Putamen (tissue), 1 donor: ENCODE data around the gene EEF2.
"Not testable (repeated sequence)": the region's sequence is repeated elsewhere in the genome, so short reads cannot be mapped to it uniquely, and the experiment has no call there.

Experiments used
- DNase-seq: peaks from one replicate; pipeline ENCODE4 v3.0.0-alpha.2; 2016; ENCODE audit warnings: low spot score

Gene EEF2

DNA sequence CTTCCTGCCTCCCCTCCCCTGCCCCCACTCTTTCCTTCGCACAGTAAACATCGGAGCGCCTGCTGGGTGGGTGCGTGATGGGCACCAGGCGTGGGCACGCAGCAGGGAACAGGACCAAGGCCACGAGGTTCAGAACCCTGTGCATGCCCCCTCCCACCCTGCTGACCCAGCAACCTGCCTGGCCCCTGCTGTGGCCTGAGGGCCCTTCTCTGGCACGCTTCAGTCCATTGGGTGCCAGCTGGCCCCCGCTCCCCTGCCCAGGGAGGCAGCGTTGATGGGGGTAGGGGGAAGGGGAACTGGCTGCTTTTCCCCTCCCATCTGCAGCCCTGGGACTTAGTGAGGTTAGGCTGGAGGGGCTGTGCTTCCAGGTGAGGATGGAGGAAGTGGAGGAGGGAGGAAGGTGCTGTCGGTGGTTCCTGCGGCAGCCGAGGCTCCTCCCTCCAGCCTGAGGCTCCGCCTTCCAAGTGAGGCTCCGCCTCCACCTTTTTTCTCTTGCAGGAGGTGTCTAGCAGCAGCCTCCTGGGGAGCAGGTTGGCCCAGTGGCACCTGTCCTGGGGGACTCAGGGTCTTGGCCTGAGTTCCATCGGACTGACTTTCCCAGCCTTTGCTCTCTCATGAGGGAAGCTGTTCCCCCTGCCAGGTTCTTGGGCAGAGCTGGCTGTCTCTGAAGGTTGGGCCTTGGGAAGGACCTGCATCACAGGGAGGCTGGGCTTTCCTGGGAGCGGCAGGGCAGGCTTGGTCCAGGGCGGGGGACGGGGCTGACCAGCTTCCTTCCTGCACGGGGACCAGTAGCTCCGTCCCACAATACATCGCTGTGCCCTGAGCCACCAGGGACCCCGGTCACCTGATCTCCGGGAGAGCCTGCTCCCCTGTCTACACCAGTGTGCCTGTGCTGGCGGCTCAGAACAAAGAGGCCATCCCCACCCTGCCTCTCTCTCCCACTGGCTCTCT lies 29.6 kb upstream of the EEF2 start:
- no peak for DNase-seq

GRCh38 chr19:4013886-4014540 lies 28.8 kb upstream of the EEF2 start:
- DNase-seq, result no peak

DNA sequence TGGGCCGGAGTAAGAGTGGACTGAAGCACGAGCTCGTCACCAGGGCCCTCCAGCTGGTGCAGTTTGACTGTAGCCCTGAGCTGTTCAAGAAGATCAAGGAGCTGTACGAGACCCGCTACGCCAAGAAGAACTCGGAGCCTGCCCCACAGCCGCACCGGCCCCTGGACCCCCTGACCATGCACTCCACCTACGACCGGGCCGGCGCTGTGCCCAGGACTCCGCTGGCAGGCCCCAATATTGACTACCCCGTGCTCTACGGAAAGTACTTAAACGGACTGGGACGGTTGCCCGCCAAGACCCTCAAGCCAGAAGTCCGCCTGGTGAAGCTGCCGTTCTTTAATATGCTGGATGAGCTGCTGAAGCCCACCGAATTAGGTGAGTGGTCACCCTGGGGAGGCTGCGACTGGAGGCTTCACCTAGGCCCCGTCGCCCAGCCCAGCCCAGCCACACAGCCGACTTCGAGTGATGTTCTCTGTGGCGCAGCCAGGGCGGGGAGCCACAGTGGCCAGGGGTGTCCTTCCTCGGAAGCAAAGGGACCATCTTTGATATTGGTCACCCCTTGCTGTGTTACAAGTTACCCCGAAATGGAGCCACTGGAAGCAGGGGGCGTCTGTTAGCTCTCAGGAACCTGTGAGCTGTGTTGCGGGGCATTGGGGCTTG lies 27.8 kb upstream of the EEF2 start:
- no peak for DNase-seq

DNA sequence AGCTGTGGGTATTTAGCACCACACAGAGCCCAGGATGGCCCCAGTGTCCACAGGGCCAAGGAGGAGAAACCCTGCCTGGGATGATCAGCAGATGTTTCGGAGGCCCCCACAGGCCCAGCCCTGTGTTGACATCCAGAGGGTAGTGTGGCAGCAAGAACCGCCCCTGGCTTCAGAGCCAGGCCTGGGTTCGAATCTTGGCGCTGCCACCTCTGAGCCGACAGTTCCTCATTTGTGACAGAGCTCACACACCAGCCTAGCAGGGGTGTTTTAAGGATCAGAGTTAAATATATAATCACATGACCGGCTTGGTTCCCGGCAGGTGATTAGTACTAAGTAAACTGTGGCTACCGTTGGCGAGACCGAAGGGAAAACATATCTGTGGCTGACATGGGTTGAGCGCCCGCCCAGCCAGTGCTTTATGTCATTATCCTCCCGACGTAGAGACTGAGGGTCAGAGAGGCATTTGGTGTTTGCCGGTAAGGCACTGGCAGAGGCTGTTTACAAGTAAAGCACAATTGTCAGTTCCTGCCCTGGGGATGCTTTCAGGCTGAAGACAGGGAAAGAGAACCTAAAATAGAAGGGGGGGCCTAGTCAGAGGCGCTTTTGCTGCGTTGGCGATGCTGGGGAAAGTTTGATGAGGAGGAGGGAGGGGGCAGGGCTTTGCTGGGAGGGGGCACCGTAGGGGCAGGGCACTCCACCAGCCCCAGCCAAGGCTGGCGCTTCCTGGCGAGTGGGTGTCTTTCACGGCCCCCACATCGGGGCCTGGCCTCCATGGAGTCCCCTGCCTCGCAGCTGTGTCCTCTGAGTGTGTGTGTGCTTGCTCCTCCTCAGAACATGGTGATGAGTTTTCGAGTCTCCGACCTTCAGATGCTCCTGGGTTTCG lies 27.1 kb upstream of the EEF2 start:
- DNase-seq, result no peak

DNA sequence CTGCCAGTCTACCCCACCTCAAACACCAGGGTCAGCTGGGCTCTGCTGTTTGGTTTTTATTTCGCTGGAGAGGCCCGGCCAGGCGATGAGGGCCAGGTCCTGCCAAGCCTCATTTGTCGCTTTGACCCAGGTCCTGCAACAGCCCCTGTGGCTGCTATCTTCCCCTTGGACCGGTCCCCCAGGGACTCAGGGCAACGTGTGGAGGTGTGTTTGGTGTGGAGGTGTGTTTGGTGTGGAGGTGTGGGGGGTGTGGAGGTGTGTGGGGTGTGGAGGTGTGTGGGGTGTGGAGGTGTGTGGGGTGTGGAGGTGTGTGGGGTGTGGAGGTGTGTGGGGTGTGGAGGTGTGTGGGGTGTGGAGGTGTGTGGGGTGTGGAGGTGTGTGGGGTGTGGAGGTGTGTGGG lies 26.2 kb upstream of the EEF2 start:
- not testable (repeated sequence) for DNase-seq

GRCh38 chr19:4010808-4011110 lies 25.5 kb upstream of the EEF2 start:
- DNase-seq, result no peak

DNA sequence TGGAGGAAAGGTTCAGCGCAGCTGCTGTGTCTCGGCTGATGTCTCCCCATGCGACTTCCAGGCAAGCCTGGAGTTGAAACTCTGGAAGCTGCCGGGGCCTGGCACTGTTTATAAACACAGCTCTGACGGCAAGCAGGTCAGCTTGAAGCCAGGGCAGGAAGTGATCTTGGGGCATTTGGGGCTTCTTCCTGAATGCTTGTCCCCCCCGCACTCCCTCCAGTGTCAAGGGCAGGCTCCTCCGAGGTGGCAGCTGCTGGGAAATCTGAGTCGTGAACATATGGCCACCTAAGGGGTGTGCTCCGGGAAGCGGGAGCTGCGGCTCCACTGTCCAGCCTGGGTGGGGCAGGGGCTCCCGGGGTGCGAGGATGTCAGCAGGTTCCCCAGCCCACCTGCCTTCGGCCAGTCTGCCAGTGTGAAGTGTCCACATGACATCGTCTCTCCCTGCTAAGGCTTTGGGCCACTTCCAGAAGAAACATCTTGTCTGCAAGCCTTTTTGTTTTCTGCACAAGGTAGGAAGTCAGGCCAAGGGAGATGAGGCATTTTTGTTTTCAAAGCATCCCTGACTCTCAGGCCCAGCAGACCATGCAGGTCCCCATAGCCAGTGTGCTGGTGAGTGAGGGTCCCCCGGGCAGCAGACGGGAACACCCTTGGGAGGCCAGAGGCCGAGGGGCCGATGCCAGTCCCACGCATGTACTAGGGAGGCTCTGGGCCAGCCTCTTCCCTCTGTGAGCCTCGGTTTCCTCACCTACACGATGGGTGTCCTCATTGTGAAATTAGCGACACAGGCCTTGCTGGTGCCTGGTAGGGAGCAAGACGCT lies 24.9 kb upstream of the EEF2 start:
- no peak for DNase-seq

- no peak for DNase-seq
These were observed 22.7 kb upstream of the EEF2 start for GRCh38 chr19:4007836-4008539.

- peak; percentile 96 for DNase-seq
These were observed 22.0 kb upstream of the EEF2 start, which contains the start of gene PIAS4 for GRCh38 chr19:4007021-4007835. Gene PIAS4 (plus strand): TSS chr19:4007736. CDS start chr19:4007761, 25 bp downstream.

- not testable (repeated sequence) for DNase-seq
These were observed 20.2 kb upstream of the EEF2 start for GRCh38 chr19:4005436-4005835.

DNA sequence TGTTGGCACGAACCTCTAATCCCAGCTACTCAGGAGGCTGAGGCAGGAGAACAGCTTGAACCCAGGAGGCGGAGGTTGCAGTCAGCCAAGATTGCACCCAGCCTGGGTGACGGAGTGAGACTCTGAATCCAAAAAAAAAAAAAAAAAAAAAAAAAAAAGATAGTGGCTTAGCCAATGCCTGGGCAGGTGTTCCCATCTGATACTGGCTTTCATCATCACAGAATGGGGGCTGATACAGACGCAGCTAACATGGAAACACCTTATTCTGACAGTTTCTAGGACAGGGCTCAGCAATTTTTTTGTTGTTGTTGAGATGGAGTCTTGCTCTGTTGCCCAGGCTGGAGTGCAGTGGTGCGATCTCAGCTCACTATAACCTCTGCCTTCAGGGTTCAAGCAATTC lies 15.5 kb upstream of the EEF2 start:
- not testable (repeated sequence) for DNase-seq

DNA sequence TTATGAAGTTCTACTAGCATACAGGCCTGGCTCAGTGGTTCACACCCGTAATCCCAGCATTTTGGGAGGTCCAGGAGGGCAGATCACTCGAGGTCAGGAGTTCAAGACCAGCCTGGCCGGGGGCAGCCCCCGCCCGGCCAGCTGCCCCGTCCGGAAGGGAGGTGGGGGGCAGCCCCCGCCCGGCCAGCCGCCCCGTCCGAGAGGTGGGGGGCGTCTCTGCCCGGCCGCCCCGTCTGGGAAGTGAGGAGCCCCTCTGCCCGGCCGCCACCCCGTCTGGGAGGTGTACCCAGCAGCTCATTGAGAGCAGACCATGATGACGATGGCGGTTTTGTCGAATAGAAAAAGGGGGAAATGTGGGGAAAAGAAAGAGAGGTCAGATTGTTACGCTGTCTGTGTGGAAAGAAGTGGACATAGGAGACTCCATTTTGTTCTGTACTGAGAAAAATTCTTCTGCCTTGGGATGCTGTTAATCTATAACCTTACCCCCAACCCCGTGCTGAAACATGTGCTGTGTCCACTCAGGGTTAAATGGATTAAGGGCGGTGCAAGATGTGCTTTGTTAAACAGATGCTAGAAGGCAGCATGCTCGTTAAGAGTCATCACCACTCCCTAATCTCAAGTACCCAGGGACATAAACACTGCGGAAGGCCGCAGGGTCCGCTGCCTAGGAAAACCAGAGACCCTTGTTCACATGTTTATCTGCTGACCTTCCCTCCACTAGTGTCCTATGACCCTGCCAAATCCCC lies 13.6 kb upstream of the EEF2 start:
- DNase-seq, result not testable (repeated sequence)

- no peak for DNase-seq
These were observed 10.3 kb upstream of the EEF2 start for GRCh38 chr19:3995607-3996006.

- no peak for DNase-seq
These were observed 5.5 kb upstream of the EEF2 start for GRCh38 chr19:3990815-3991117.

DNA sequence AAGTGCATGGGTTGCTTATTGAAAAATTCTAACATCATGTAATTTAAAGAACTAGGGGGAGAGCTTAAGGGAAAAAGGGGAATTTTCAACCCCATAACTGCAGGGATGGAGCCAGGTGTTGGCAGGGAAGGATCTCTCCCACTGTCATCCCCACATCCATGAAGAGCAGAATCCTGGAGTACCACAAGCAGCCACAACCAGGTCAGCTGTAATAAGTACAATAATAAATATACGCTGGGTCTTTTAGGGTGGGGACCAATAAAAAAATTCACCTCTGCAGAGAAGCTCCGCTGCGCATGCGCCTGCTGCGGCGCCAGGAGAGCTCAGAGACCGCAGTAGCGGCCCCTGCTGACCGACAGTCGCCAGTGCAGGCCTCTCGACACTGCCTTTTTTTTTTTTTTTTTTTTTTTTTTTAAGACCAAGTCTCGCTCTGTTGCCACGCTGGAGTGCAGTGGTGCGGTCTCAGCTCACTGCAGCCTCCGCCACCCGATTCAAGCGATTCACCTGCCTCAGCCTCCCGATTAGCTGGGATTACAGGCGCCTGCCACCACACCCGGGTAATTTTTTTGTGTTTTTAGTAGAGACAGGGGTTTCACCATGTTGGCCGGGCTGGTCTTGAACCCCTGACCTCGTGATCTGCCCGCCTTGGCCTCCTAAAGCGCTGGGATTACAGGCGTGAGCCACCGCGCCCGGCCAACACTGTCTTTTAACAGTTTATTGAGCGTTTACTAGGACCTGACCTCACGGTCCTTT lies 2.5 kb upstream of the EEF2 start:
- peak; percentile 85 for DNase-seq

GRCh38 chr19:3986260-3987041 lies 1.2 kb upstream of the EEF2 start:
- DNase-seq, result peak; percentile 85

GRCh38 chr19:3985643-3986259 lies 488 bp upstream of the EEF2 start:
- no peak for DNase-seq
